WTC11 (cell line): ENCODE measurements around the gene MYOZ2.

Source experiments
- FOXP4 ChIP-seq: sonication (generic); formaldehyde crosslinking; IDR thresholded peaks from 2 replicates; pipeline ENCODE4 v1.8.0; 2022; ENCODE audit warnings: mild to moderate bottlenecking, missing genetic modification reagents
- JUN ChIP-seq: sonication (generic); formaldehyde crosslinking; IDR thresholded peaks from 2 replicates; pipeline ENCODE4 v1.8.0; 2023; ENCODE audit warnings: mild to moderate bottlenecking, missing genetic modification reagents
- MAX ChIP-seq: sonication (generic); formaldehyde crosslinking; IDR thresholded peaks from 2 replicates; pipeline ENCODE4 v1.8.0; 2022; ENCODE audit warnings: mild to moderate bottlenecking, missing genetic modification reagents
- NFYB ChIP-seq: sonication (generic); formaldehyde crosslinking; conservative IDR thresholded peaks from 2 replicates; pipeline ENCODE4 v1.8.0; 2022; ENCODE audit warnings: low read depth, missing genetic modification reagents
- NR1H2 ChIP-seq: sonication (generic); formaldehyde crosslinking; IDR thresholded peaks from 2 replicates; pipeline ENCODE4 v1.9.0; 2021; ENCODE audit warnings: mild to moderate bottlenecking, moderate library complexity, missing genetic modification reagents
- ZBTB21 ChIP-seq: sonication (generic); formaldehyde crosslinking; IDR thresholded peaks from 2 replicates; pipeline ENCODE4 v1.8.1; 2023; ENCODE audit warnings: mild to moderate bottlenecking, missing genetic modification reagents, borderline replicate concordance
- TF ChIP-seq, protein P1 (sequence below): sonication (generic); formaldehyde crosslinking; IDR thresholded peaks from 2 replicates; pipeline ENCODE4 v1.8.1; 2023; ENCODE audit warnings: mild to moderate bottlenecking, missing genetic modification reagents, moderate library complexity
- TF ChIP-seq, protein P2 (sequence below): fragments of 200-600 bp; IDR thresholded peaks from 2 replicates; pipeline ENCODE4 v1.8.0; 2022; ENCODE audit warnings: antibody characterized with exemption
- TF ChIP-seq, protein P3 (sequence below): sonication (generic); formaldehyde crosslinking; IDR thresholded peaks from 2 replicates; pipeline ENCODE4 v1.8.1; 2023; ENCODE audit warnings: mild to moderate bottlenecking, missing genetic modification reagents, borderline replicate concordance
- TF ChIP-seq, protein P4 (sequence below): sonication (generic); formaldehyde crosslinking; IDR thresholded peaks from 2 replicates; pipeline ENCODE4 v1.8.1; 2023; ENCODE audit warnings: mild to moderate bottlenecking, moderate library complexity, missing genetic modification reagents

- TF ChIP-seq FOXP4 = no peak
- TF ChIP-seq, protein P1, sequence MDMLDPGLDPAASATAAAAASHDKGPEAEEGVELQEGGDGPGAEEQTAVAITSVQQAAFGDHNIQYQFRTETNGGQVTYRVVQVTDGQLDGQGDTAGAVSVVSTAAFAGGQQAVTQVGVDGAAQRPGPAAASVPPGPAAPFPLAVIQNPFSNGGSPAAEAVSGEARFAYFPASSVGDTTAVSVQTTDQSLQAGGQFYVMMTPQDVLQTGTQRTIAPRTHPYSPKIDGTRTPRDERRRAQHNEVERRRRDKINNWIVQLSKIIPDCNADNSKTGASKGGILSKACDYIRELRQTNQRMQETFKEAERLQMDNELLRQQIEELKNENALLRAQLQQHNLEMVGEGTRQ (CRISPR knock-in tag) = no peak
- no peak for TF ChIP-seq JUN (CRISPR knock-in tag)
- TF ChIP-seq, protein P2, sequence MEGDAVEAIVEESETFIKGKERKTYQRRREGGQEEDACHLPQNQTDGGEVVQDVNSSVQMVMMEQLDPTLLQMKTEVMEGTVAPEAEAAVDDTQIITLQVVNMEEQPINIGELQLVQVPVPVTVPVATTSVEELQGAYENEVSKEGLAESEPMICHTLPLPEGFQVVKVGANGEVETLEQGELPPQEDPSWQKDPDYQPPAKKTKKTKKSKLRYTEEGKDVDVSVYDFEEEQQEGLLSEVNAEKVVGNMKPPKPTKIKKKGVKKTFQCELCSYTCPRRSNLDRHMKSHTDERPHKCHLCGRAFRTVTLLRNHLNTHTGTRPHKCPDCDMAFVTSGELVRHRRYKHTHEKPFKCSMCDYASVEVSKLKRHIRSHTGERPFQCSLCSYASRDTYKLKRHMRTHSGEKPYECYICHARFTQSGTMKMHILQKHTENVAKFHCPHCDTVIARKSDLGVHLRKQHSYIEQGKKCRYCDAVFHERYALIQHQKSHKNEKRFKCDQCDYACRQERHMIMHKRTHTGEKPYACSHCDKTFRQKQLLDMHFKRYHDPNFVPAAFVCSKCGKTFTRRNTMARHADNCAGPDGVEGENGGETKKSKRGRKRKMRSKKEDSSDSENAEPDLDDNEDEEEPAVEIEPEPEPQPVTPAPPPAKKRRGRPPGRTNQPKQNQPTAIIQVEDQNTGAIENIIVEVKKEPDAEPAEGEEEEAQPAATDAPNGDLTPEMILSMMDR = no peak
- TF ChIP-seq NFYB (CRISPR knock-in tag) = no peak
- no peak for TF ChIP-seq MAX (CRISPR knock-in tag)
- TF ChIP-seq, protein P3, sequence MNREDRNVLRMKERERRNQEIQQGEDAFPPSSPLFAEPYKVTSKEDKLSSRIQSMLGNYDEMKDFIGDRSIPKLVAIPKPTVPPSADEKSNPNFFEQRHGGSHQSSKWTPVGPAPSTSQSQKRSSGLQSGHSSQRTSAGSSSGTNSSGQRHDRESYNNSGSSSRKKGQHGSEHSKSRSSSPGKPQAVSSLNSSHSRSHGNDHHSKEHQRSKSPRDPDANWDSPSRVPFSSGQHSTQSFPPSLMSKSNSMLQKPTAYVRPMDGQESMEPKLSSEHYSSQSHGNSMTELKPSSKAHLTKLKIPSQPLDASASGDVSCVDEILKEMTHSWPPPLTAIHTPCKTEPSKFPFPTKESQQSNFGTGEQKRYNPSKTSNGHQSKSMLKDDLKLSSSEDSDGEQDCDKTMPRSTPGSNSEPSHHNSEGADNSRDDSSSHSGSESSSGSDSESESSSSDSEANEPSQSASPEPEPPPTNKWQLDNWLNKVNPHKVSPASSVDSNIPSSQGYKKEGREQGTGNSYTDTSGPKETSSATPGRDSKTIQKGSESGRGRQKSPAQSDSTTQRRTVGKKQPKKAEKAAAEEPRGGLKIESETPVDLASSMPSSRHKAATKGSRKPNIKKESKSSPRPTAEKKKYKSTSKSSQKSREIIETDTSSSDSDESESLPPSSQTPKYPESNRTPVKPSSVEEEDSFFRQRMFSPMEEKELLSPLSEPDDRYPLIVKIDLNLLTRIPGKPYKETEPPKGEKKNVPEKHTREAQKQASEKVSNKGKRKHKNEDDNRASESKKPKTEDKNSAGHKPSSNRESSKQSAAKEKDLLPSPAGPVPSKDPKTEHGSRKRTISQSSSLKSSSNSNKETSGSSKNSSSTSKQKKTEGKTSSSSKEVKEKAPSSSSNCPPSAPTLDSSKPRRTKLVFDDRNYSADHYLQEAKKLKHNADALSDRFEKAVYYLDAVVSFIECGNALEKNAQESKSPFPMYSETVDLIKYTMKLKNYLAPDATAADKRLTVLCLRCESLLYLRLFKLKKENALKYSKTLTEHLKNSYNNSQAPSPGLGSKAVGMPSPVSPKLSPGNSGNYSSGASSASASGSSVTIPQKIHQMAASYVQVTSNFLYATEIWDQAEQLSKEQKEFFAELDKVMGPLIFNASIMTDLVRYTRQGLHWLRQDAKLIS (CRISPR knock-in tag) = no peak
- TF ChIP-seq ZBTB21 = no peak
- TF ChIP-seq, protein P4, sequence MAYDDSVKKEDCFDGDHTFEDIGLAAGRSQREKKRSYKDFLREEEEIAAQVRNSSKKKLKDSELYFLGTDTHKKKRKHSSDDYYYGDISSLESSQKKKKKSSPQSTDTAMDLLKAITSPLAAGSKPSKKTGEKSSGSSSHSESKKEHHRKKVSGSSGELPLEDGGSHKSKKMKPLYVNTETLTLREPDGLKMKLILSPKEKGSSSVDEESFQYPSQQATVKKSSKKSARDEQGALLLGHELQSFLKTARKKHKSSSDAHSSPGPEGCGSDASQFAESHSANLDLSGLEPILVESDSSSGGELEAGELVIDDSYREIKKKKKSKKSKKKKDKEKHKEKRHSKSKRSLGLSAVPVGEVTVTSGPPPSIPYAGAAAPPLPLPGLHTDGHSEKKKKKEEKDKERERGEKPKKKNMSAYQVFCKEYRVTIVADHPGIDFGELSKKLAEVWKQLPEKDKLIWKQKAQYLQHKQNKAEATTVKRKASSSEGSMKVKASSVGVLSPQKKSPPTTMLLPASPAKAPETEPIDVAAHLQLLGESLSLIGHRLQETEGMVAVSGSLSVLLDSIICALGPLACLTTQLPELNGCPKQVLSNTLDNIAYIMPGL = no peak
- no peak for TF ChIP-seq NR1H2
Observed at GRCh38 chr4:119136546-119136945, 914 bp downstream of the MYOZ2 start.
